ENCODE data around the gene GPATCH8.

- no peak for TF ChIP-seq CTCF (IDR thresholded peaks at IDR 0.05)
- no peak for TF ChIP-seq POLR2A (IDR thresholded peaks at IDR 0.05)
- no peak for TF ChIP-seq POLR2AphosphoS5 (IDR thresholded peaks at IDR 0.05)
Measured at GRCh38 chr17:44396946-44397345, 106.3 kb downstream of the GPATCH8 start.
